Omental fat pad (tissue), 4 donors: ENCODE results near the gene DDIT3. TPM values are rescaled to one million over a fixed set of nuclear protein-coding genes. Genes with fewer than 3 reads are reported as not detected.

ENCODE experiments used
- ATAC-seq: fragments of 150-250 bp; one replicate; pipeline ENCODE4 v1.9.1; 2016; ENCODE audit warnings: mild to moderate bottlenecking, moderate library complexity; ENCODE audit not compliant: low FRiP score
- DNase-seq: peaks from one replicate; pipeline ENCODE4 v3.0.0-alpha.2; 2019; ENCODE audit warnings: low spot score
- total RNA-seq, 4 donors: library from RNA; depleted of rRNA; stranded (reverse); fragments of >200 nt; gene quantifications; one replicate each; pipeline ENCODE4 v1.1.0, GENCODE V29; 2016
- TF ChIP-seq, protein P1 (sequence below), 3 donors: fragments of 450-650 bp; IDR thresholded peaks; one replicate each; pipeline ENCODE4 v1.5.1; 2016 to 2017; ENCODE audit warnings: antibody characterized with exemption in 3 of 3, mild to moderate bottlenecking in 3 of 3, moderate library complexity in 2 of 3

The DDIT3 gene
- total RNA-seq, 4 donors from 2014 or later, result 31.5 to 66.6 (median 35.5) TPM

- DNase-seq (no peak), ATAC-seq (no peak)
- TF ChIP-seq, protein P1, sequence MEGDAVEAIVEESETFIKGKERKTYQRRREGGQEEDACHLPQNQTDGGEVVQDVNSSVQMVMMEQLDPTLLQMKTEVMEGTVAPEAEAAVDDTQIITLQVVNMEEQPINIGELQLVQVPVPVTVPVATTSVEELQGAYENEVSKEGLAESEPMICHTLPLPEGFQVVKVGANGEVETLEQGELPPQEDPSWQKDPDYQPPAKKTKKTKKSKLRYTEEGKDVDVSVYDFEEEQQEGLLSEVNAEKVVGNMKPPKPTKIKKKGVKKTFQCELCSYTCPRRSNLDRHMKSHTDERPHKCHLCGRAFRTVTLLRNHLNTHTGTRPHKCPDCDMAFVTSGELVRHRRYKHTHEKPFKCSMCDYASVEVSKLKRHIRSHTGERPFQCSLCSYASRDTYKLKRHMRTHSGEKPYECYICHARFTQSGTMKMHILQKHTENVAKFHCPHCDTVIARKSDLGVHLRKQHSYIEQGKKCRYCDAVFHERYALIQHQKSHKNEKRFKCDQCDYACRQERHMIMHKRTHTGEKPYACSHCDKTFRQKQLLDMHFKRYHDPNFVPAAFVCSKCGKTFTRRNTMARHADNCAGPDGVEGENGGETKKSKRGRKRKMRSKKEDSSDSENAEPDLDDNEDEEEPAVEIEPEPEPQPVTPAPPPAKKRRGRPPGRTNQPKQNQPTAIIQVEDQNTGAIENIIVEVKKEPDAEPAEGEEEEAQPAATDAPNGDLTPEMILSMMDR (IDR thresholded peaks at IDR 0.05), result no peak
These were observed 18.9 kb upstream of the DDIT3 start for GRCh38 chr12:57539134-57539768.

DNA sequence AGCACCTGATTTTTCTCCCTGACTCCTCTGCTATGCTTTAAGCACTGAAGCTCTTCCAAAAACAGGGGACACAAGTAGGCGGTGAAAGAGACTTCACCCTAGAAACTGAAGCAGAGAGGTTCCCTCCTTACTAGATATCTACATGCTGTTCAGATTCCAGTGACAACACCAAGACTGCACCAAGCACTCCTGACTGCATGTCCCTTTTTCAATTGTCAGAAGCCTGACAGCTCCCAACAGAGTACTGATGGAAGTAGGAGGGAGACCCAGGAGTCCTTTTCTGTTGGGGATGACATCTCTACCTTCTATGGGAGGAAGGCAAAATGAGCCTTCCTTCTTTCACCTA lies 16.3 kb upstream of the DDIT3 start:
- ATAC-seq (no peak), DNase-seq (no peak)
- TF ChIP-seq, protein P1 (IDR thresholded peaks at IDR 0.05), result no peak

DNA sequence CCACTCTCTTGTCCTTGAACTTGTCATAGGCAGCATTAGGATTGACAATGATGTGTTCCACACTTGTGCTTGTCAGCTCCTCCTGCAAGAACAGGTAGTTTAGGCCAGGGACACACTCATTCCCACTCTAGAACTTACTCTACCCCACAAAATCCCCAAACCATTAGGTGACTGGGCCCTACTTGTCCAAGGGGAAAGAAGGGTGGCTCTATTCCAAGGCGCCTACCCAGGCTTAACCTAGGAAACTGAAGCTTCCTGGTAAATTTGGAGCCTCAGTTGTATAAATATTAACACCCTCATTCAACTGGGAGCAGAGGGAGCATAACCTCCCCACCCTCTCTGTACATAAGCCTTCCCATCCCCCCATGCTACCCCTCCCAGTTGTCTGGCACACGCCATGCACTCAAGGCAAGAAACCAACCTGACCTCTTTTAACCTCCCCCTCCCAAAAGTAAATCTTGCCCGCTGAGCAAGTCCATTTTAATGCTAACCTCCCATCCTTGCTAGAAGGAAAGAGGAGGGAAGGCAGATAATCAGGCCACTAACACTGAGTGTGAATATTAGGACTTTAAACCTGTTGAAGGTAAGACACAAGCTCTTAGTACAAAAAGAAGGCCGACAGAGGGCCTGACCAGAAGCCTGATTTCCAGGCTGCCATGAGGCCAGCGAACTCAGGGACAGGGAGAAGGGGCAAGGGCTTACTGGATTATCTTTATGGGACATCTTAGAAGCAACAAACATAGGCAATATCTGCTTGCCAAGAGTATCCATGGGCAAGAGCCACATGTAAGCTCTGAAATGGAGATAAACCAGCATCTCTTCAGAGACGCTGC lies 15.7 kb upstream of the DDIT3 start:
- no peak for ATAC-seq
- TF ChIP-seq, protein P1 (IDR thresholded peaks at IDR 0.05), result no peak
- no peak for DNase-seq

- TF ChIP-seq, protein P1 (IDR thresholded peaks at IDR 0.05), result no peak
- no peak for DNase-seq
- ATAC-seq, result no peak
These were observed 14.8 kb upstream of the DDIT3 start for GRCh38 chr12:57534991-57535543.

DNA sequence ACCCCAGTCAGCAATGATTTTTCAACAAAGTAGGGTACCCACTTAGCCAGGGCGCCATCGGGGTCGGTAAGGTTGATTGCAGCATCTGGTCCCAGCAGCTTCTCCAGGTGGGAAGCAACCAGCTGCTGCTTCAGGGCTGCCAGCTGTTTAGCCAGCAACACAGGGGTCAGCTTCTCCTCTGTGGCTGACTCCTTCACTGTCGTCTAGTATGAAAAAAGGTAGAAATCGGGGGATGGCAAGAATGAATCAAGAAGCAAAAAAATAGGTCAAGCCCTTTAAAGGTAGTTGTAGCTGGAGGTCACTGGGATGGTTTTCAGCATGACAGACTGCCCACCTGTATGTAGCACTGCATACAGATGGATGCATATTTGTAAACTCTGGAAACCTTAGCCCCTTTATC lies 13.9 kb upstream of the DDIT3 start:
- ATAC-seq (no peak), DNase-seq (no peak)
- TF ChIP-seq, protein P1 (IDR thresholded peaks at IDR 0.05), result no peak

- TF ChIP-seq, protein P1 (IDR thresholded peaks at IDR 0.05), result no peak
- ATAC-seq (no peak), DNase-seq (no peak)
These were observed 12.8 kb upstream of the DDIT3 start for GRCh38 chr12:57533108-57533507.
